HL-60 (cell line): ENCODE measurements around the gene TMEM126A.
A peak's percentile ranks its signal among the peaks of the same experiment; 100 is the strongest.
"Not testable (repeated sequence)": the region's sequence is repeated elsewhere in the genome, so short reads cannot be mapped to it uniquely, and the experiment has no call there.

Experiments
- DNase-seq, 2 experiments: peaks; one replicate each; pipeline ENCODE4 v3.0.0-alpha.2; 2010 to 2020; ENCODE audit warnings: low read depth in 1 of 2, low spot score in 1 of 2
- H3K27ac ChIP-seq: fragments of 250-450 bp; sonication (Bioruptor Pico); replicated peaks from 2 replicates; pipeline ENCODE4 v1.5.1; 2020; ENCODE audit warnings: mild to moderate bottlenecking, moderate library complexity
- H3K27me3 ChIP-seq: fragments of 250-450 bp; sonication (Bioruptor Pico); 2 replicates; pipeline ENCODE4 v1.5.1; 2021; ENCODE audit warnings: mild to moderate bottlenecking, moderate library complexity; ENCODE audit not compliant: insufficient read depth, poor library complexity, severe bottlenecking
- H3K4me3 ChIP-seq: replicated peaks from 2 replicates; pipeline ENCODE4 v1.5.1; 2011; ENCODE audit warnings: mild to moderate bottlenecking, control low read depth, low read length; ENCODE audit not compliant: insufficient read depth
- GABPA ChIP-seq: IDR thresholded peaks from 2 replicates; pipeline ENCODE4 v1.6.1; 2012; ENCODE audit warnings: low read depth
- POLR2AphosphoS5 ChIP-seq: IDR thresholded peaks from 2 replicates; pipeline ENCODE4 v1.6.1; 2012; ENCODE audit warnings: low read depth
- SPI1 ChIP-seq: IDR thresholded peaks from 2 replicates; pipeline ENCODE4 v1.6.1; 2012; ENCODE audit warnings: low read depth, mild to moderate bottlenecking, borderline replicate concordance
- TF ChIP-seq, protein P1 (sequence below): IDR thresholded peaks from 2 replicates; pipeline ENCODE4 v1.6.1; 2012; ENCODE audit warnings: low read depth; ENCODE audit not compliant: insufficient replicate concordance
- TF ChIP-seq, protein P2 (sequence below): IDR thresholded peaks from one replicate; pipeline ENCODE4 v1.5.1; 2011; ENCODE audit warnings: low read length, control low read depth, inconsistent platforms; ENCODE audit not compliant: insufficient read depth

TMEM126A gene

DNA sequence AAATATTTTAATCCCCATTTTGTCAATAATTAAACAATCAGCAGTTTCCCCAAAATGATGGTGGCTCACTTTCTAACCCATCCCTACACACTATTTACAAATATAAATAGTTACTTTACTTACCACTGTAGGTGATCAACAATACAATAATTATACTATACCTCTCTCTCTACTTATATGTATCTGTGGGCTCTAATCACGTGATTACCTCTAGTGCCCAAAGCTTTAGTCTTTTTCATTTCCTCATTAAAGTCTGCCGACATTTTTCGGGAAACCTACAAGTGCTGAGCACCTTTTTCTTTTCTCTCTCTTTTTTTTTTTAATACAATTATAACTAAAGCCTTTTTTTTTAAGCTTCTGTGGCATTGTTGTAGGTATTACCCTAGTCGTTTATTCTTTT lies 44.5 kb upstream of the TMEM126A start:
- H3K27ac ChIP-seq, result no peak overlapping the region
- TF ChIP-seq SPI1 (no peak), GABPA (no peak), POLR2AphosphoS5 (no peak)
- TF ChIP-seq, protein P1, sequence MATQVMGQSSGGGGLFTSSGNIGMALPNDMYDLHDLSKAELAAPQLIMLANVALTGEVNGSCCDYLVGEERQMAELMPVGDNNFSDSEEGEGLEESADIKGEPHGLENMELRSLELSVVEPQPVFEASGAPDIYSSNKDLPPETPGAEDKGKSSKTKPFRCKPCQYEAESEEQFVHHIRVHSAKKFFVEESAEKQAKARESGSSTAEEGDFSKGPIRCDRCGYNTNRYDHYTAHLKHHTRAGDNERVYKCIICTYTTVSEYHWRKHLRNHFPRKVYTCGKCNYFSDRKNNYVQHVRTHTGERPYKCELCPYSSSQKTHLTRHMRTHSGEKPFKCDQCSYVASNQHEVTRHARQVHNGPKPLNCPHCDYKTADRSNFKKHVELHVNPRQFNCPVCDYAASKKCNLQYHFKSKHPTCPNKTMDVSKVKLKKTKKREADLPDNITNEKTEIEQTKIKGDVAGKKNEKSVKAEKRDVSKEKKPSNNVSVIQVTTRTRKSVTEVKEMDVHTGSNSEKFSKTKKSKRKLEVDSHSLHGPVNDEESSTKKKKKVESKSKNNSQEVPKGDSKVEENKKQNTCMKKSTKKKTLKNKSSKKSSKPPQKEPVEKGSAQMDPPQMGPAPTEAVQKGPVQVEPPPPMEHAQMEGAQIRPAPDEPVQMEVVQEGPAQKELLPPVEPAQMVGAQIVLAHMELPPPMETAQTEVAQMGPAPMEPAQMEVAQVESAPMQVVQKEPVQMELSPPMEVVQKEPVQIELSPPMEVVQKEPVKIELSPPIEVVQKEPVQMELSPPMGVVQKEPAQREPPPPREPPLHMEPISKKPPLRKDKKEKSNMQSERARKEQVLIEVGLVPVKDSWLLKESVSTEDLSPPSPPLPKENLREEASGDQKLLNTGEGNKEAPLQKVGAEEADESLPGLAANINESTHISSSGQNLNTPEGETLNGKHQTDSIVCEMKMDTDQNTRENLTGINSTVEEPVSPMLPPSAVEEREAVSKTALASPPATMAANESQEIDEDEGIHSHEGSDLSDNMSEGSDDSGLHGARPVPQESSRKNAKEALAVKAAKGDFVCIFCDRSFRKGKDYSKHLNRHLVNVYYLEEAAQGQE, result no peak
- TF ChIP-seq, protein P2, sequence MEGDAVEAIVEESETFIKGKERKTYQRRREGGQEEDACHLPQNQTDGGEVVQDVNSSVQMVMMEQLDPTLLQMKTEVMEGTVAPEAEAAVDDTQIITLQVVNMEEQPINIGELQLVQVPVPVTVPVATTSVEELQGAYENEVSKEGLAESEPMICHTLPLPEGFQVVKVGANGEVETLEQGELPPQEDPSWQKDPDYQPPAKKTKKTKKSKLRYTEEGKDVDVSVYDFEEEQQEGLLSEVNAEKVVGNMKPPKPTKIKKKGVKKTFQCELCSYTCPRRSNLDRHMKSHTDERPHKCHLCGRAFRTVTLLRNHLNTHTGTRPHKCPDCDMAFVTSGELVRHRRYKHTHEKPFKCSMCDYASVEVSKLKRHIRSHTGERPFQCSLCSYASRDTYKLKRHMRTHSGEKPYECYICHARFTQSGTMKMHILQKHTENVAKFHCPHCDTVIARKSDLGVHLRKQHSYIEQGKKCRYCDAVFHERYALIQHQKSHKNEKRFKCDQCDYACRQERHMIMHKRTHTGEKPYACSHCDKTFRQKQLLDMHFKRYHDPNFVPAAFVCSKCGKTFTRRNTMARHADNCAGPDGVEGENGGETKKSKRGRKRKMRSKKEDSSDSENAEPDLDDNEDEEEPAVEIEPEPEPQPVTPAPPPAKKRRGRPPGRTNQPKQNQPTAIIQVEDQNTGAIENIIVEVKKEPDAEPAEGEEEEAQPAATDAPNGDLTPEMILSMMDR, result no peak
- no peak for DNase-seq
- no peaks in the 10 kb centered on the region for H3K27me3 ChIP-seq
- no peak overlapping the region for H3K4me3 ChIP-seq

DNA sequence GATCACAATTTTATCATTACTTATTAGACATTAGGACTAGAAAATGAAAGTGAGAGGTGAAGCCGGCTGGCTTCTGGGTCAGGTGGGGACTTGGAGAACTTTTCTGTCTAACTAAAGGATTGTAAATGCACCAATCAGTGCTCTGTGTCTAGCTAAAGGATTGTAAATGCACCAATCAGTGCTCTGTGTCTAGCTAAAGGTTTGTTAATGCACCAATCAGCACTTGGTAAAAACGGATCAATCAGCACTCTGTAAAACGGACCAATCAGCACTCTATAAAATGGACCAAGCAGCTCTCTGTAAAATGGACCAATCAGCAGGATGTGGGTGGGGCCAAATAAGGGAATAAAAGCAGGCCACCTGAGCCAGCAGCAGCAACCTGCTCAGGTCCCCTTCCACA lies 41.5 kb upstream of the TMEM126A start:
- H3K27ac ChIP-seq, H3K27me3 ChIP-seq, H3K4me3 ChIP-seq, DNase-seq: not testable (repeated sequence)

DNA sequence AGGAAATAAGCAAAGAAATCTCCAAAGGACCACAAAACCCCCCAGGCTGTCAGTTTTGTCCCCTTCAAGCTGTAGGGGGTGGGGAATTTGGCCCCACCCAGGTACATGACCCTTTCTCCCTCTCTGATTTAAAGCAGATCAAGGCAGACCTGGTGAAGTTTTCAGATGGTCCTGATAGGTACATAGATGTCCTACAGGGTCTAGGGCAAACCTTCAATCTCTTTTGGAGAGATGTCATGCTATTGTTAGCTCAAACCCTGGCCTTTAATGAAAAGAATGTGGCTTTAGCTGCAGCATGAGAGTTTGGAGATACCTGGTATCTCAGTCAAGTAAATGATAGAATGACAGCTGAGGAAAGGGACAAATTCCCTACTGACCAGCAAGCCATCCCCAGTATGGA lies 39.1 kb upstream of the TMEM126A start:
- H3K4me3 ChIP-seq, DNase-seq, H3K27me3 ChIP-seq, H3K27ac ChIP-seq: not testable (repeated sequence)

DNA sequence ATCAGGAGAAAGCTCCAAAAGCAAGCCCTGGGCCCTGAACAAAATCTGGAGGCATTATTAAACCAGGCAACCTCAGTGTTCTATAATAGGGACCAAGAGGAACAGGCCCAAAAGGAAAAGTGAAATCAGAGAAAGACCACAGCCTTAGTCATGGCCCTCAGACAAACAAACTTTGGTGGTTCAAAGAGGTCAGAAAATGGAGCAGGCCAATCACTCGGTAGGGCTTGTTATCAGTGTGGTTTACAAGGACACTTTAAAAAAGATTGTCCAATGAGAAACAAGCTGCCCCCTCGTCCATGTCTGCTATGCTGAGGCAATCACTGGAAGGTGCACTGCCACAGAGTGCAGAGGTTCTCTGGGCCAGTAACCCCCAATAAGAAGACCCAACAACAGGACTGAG lies 38.5 kb upstream of the TMEM126A start:
- H3K27me3 ChIP-seq, DNase-seq, H3K27ac ChIP-seq, H3K4me3 ChIP-seq: not testable (repeated sequence)

DNA sequence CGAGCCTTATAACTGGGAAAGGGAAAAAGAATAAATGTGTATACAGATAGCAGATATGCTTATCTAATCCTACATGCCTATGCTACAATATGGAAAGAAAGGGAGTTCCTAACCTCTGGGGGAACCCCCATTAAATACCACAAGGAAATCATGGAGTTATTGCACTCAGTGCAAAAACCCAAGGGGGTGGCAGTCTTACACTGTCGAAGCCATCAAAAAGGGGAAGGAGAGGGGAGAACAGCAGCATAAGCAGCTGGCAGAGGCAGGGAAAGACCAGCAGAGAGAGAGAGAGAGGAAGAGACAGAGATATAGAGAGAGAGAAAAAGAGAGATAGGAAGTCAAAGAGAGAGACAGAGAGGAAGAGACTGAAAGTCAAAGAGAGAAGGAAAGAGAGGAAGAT lies 36.1 kb upstream of the TMEM126A start:
- peak in 1 of 2 experiments; percentile 60 for DNase-seq
- TF ChIP-seq SPI1, result peak; percentile 53; the same call in 1 of the 2 replicates
- not testable (repeated sequence) for H3K27ac ChIP-seq, H3K4me3 ChIP-seq, H3K27me3 ChIP-seq

DNA sequence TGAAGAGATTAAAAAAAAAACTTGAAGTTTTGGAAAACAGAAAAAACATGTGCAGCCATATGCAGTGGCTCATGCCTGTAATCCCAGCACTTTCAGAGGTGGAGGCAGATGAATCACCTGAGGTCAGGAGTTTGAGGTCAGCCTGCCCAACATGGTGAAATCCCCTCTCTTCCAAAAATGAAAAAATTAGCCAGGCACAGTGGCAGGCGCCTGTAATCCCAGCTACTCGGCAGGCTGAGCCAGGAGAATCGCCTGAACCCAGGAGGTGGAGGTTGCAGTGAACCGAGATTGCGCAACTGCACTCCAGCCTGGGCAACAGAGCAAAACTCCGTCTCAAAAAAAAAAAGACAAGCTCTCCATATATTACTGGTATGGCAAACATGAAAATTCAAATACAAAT lies 28.3 kb upstream of the TMEM126A start:
- no peak for DNase-seq
- Histone ChIP-seq H3K4me3 (no peak overlapping the region), H3K27ac (no peak overlapping the region), H3K27me3 (no peaks in the 10 kb centered on the region)
- TF ChIP-seq, protein P1, result no peak
- TF ChIP-seq GABPA (no peak), POLR2AphosphoS5 (no peak), SPI1 (no peak)
- TF ChIP-seq, protein P2, result no peak
